GM12878 (cell line): ENCODE results near the gene DTNBP1.

Experiments used
- RAD21 ChIP-seq: IDR thresholded peaks from 2 replicates; pipeline ENCODE4 v1.6.1; 2011; ENCODE audit warnings: mild to moderate bottlenecking, low read depth, low read length, moderate library complexity; ENCODE audit not compliant: insufficient read depth
- REST ChIP-seq: IDR thresholded peaks from 2 replicates; pipeline ENCODE4 v1.6.1; 2012; ENCODE audit warnings: mild to moderate bottlenecking, low read depth, low read length

- TF ChIP-seq REST, result no peak
- no peak for TF ChIP-seq RAD21
Measured at GRCh38 chr6:15539722-15540270, 123.0 kb downstream of the DTNBP1 start.
